OCI-LY7 (cell line): ENCODE data around the gene CBX2. TPM values are rescaled to one million over a fixed set of nuclear protein-coding genes. Genes with fewer than 3 reads are reported as not detected.

Experiments used
- BruUV-seq: library from RNA; stranded (reverse); fragments of 400-500 nt; replicated peaks from 2 replicates; lab custom pipeline; 2021; lab: Mats Ljungman, UMichigan
- CTCF ChIA-PET: fragments of 300-600 bp; sonication (Branson Sonifier 250); formaldehyde crosslinking; loops from one replicate; lab custom pipeline; 2022; ENCODE audit warnings: antibody characterized with exemption; ENCODE audit not compliant: unreplicated experiment; lab: Charles Lee
- POLR2A ChIA-PET: fragments of 300-600 bp; sonication (Branson Sonifier 250); formaldehyde crosslinking; loops from one replicate; lab custom pipeline; 2022; ENCODE audit warnings: antibody characterized with exemption; lab: Charles Lee
- DNase-seq: peaks from one replicate; pipeline ENCODE4 v3.0.0-alpha.2; 2015; ENCODE audit warnings: low spot score
- H2AFZ ChIP-seq: fragments of 200-600 bp; sonication (generic), shearing (Covaris generic); 2 replicates; pipeline ENCODE4 v1.6.1; 2014; ENCODE audit warnings: mild to moderate bottlenecking, antibody characterized with exemption, low read length, moderate library complexity
- H3K27ac ChIP-seq: fragments of 200-600 bp; sonication (generic); 2 replicates; pipeline ENCODE4 v1.5.1; 2014; ENCODE audit warnings: mixed run types, low read depth, mild to moderate bottlenecking, moderate library complexity, low read length, inconsistent platforms; ENCODE audit not compliant: poor library complexity, severe bottlenecking
- H3K36me3 ChIP-seq: fragments of 200-600 bp; sonication (generic); 2 replicates; pipeline ENCODE4 v1.6.1; 2014; ENCODE audit warnings: mild to moderate bottlenecking, antibody characterized with exemption, low read length, moderate library complexity, mixed read lengths; ENCODE audit not compliant: insufficient read depth
- H3K4me1 ChIP-seq: fragments of 200-600 bp; sonication (generic); 2 replicates; pipeline ENCODE4 v1.5.1; 2014; ENCODE audit warnings: mild to moderate bottlenecking, low read length; ENCODE audit not compliant: insufficient read depth, poor library complexity, severe bottlenecking
- H3K4me2 ChIP-seq: fragments of 200-600 bp; sonication (generic); 2 replicates; pipeline ENCODE4 v1.6.1; 2014; ENCODE audit warnings: mild to moderate bottlenecking, low read length
- H3K4me3 ChIP-seq: fragments of 200-600 bp; sonication (generic); 2 replicates; pipeline ENCODE4 v1.5.1; 2014; ENCODE audit warnings: mild to moderate bottlenecking, low read depth, low read length; ENCODE audit not compliant: poor library complexity, severe bottlenecking
- H3K79me2 ChIP-seq: fragments of 200-600 bp; sonication (generic); 2 replicates; pipeline ENCODE4 v1.6.1; 2016; ENCODE audit warnings: low read depth, mild to moderate bottlenecking, low read length, moderate library complexity, mixed read lengths; ENCODE audit not compliant: insufficient read depth
- H3K9me2 ChIP-seq: fragments of 200-600 bp; sonication (generic); 2 replicates; pipeline ENCODE4 v1.6.1; 2016; ENCODE audit warnings: mild to moderate bottlenecking, low read length, mixed read lengths; ENCODE audit not compliant: insufficient read depth
- H3K9me3 ChIP-seq: fragments of 200-600 bp; sonication (generic); 2 replicates; pipeline ENCODE4 v1.6.1; 2014; ENCODE audit warnings: mild to moderate bottlenecking, mixed run types, low read length, mixed read lengths
- H4K20me1 ChIP-seq: fragments of 200-600 bp; sonication (generic); 2 replicates; pipeline ENCODE4 v1.6.1; 2014; ENCODE audit warnings: mild to moderate bottlenecking, antibody characterized with exemption, low read length, moderate library complexity, mixed read lengths; ENCODE audit not compliant: insufficient read depth
- CTCF ChIP-seq: fragments of 200-600 bp; sonication (generic); conservative IDR thresholded peaks from 2 replicates; pipeline ENCODE4 v1.5.1; 2014; ENCODE audit warnings: mild to moderate bottlenecking, antibody characterized with exemption, low read length, moderate library complexity, mixed read lengths
- EZH2phosphoT487 ChIP-seq: fragments of 200-600 bp; sonication (generic); IDR thresholded peaks from 2 replicates; pipeline ENCODE4 v1.6.1; 2018; ENCODE audit warnings: low read depth, borderline replicate concordance, mild to moderate bottlenecking, mixed run types, antibody characterized with exemption, low read length, moderate library complexity, mixed read lengths
- intact Hi-C: fragments of 100-400 bp; cut with micrococcal nuclease; formaldehyde crosslinking; loops from one replicate; pipeline ENCODE4 v1.10.0; 2022; ENCODE audit not compliant: unreplicated experiment
- total RNA-seq, 2 experiments: library from RNA; depleted of rRNA in 1 of 2; stranded (reverse); fragments of >200 nt in 1 of 2; shearing (Covaris generic) in 1 of 2; gene quantifications; 2 replicates each; pipeline ENCODE4 v1.2.3, GENCODE V29; 2014 to 2022

CBX2 gene
- total RNA-seq, 2 experiments from 2014 or later, result 27.9 to 29.9 TPM

- H3K27ac ChIP-seq, result no peak overlapping the region
- H3K4me1 ChIP-seq, result peaks cover 3% of the 10 kb centered on the region
- CTCF ChIA-PET, result no interaction called here
- no TSS peak for BruUV-seq
- H4K20me1 ChIP-seq, result no peaks in the 10 kb centered on the region
- POLR2A ChIA-PET, result no interaction called here
- no peak for DNase-seq
- H3K79me2 ChIP-seq, result no peaks in the 10 kb centered on the region
- no peaks in the 10 kb centered on the region for H3K36me3 ChIP-seq
- no peaks in the 10 kb centered on the region for H3K9me3 ChIP-seq
- intact Hi-C loops, result loop anchor here (10.0 kb wide), 1 partner anchor 1484 kb away; no protein-coding TSS in a partner anchor
- H3K4me3 ChIP-seq, result no peak overlapping the region
- H3K9me2 ChIP-seq, result no peaks in the 10 kb centered on the region
- TF ChIP-seq CTCF, result no peak
- TF ChIP-seq EZH2phosphoT487, result no peak
- H2AFZ ChIP-seq, result no peak overlapping the region
- H3K4me2 ChIP-seq, result no peak overlapping the region
These were observed 29.5 kb upstream of the CBX2 start for GRCh38 chr17:79748295-79749099.

GRCh38 chr17:79749156-79749815, 28.7 kb upstream of the CBX2 start:
- intact Hi-C loops, result loop anchor here (10.0 kb wide), 1 partner anchor 1484 kb away; no protein-coding TSS in a partner anchor
- no peak overlapping the region for H3K27ac ChIP-seq

More at GRCh38 chr17:79749156-79749815, 28.7 kb upstream of the CBX2 start:
- H3K4me1 ChIP-seq, result peaks cover 3% of the 10 kb centered on the region
- CTCF ChIA-PET, result no interaction called here
- H3K9me2 ChIP-seq, result no peaks in the 10 kb centered on the region
- DNase-seq, result no peak
- no peaks in the 10 kb centered on the region for H3K79me2 ChIP-seq
- H3K4me3 ChIP-seq, result no peak overlapping the region
- POLR2A ChIA-PET, result no interaction called here
- no peak overlapping the region for H3K4me2 ChIP-seq
- no peaks in the 10 kb centered on the region for H4K20me1 ChIP-seq
- TF ChIP-seq EZH2phosphoT487, result no peak
- no peak for TF ChIP-seq CTCF
- no peaks in the 10 kb centered on the region for H3K36me3 ChIP-seq
- no peak overlapping the region for H2AFZ ChIP-seq
- H3K9me3 ChIP-seq, result no peaks in the 10 kb centered on the region
- no TSS peak for BruUV-seq
